Dendritic cell treated with granulocyte-macrophage colony-stimulating factor and Interleukin-4, amounts not matched to agents 40 ng/mL and 50 ng/mL, for 4 days (primary cell): ENCODE measurements around the gene TTC21B.

Experiments used
- H3K27ac Mint-ChIP-seq: one replicate; pipeline ENCODE4 v1.8.0; 2022; ENCODE audit warnings: mild to moderate bottlenecking, mixed read lengths
- H3K27me3 Mint-ChIP-seq: one replicate; pipeline ENCODE4 v1.8.0; 2022; ENCODE audit warnings: mild to moderate bottlenecking, mixed read lengths
- H3K36me3 Mint-ChIP-seq: one replicate; pipeline ENCODE4 v1.8.0; 2022; ENCODE audit warnings: low read depth, mixed read lengths
- H3K4me1 Mint-ChIP-seq: one replicate; pipeline ENCODE4 v1.8.0; 2022; ENCODE audit warnings: low read depth, mixed read lengths
- H3K4me3 Mint-ChIP-seq: one replicate; pipeline ENCODE4 v1.8.0; 2022; ENCODE audit warnings: mild to moderate bottlenecking, moderate library complexity, mixed read lengths
- H3K9me3 Mint-ChIP-seq: one replicate; pipeline ENCODE4 v1.8.0; 2022; ENCODE audit warnings: mixed read lengths
- intact Hi-C: fragments of 100-400 bp; cut with micrococcal nuclease; formaldehyde crosslinking; loops from one replicate; pipeline ENCODE4 v1.15.0; 2022

TTC21B gene

GRCh38 chr2:165825041-165825440, 128.5 kb downstream of the TTC21B start:
- H3K27me3 Mint-ChIP-seq = peaks cover 2% of the 10 kb centered on the region
- no peaks in the 10 kb centered on the region for H3K9me3 Mint-ChIP-seq
- H3K36me3 Mint-ChIP-seq = no peaks in the 10 kb centered on the region
- intact Hi-C loops = no loop called here
- no peak overlapping the region for H3K4me3 Mint-ChIP-seq
- H3K27ac Mint-ChIP-seq = no peak overlapping the region
- H3K4me1 Mint-ChIP-seq = peaks cover 26% of the 10 kb centered on the region
